WTC11 (cell line): Measurements from ENCODE around the gene ZCCHC14. TPM values are rescaled to one million over a fixed set of nuclear protein-coding genes. Genes with fewer than 3 reads are reported as not detected.

Source experiments
- ATAC-seq: fragments of 200-7000 bp; cut with Tn5 transposase; 2 replicates; pipeline ENCODE4 v1.10.0; 2021; ENCODE audit warnings: mild to moderate bottlenecking, moderate library complexity
- CTCF ChIA-PET: fragments of 300-600 bp; sonication (Branson Sonifier 250); formaldehyde crosslinking; loops from one replicate; lab custom pipeline; 2021; ENCODE audit warnings: antibody characterized with exemption; lab: Charles Lee
- POLR2A ChIA-PET: fragments of 350-600 bp; sonication (Branson Sonifier 250); formaldehyde crosslinking; loops from one replicate; lab custom pipeline; 2021; ENCODE audit warnings: antibody characterized with exemption; lab: Charles Lee
- DNase-seq: peaks from one replicate; pipeline ENCODE4 v3.0.0; 2021; ENCODE audit warnings: low spot score
- H3K27ac Mint-ChIP-seq: 2 replicates; pipeline ENCODE4 v1.8.0; 2021; ENCODE audit warnings: mixed read lengths
- H3K27me3 Mint-ChIP-seq: 2 replicates; pipeline ENCODE4 v1.8.0; 2021; ENCODE audit warnings: low read depth, mild to moderate bottlenecking, moderate library complexity, mixed read lengths
- H3K36me3 Mint-ChIP-seq: 2 replicates; pipeline ENCODE4 v1.8.0; 2021; ENCODE audit warnings: mixed read lengths
- H3K4me1 Mint-ChIP-seq: 2 replicates; pipeline ENCODE4 v1.8.0; 2022; ENCODE audit warnings: mixed read lengths
- H3K4me3 Mint-ChIP-seq: 2 replicates; pipeline ENCODE4 v1.8.0; 2021; ENCODE audit warnings: mild to moderate bottlenecking, moderate library complexity, mixed read lengths
- H3K9me3 Mint-ChIP-seq: 2 replicates; pipeline ENCODE4 v1.8.0; 2021; ENCODE audit warnings: mixed read lengths
- CBFB ChIP-seq: sonication (generic); formaldehyde crosslinking; IDR thresholded peaks from 2 replicates; pipeline ENCODE4 v1.8.1; 2022; ENCODE audit warnings: mild to moderate bottlenecking, low read depth, missing genetic modification reagents
- CREB1 ChIP-seq: sonication (generic); formaldehyde crosslinking; IDR thresholded peaks from 2 replicates; pipeline ENCODE4 v1.8.0; 2023; ENCODE audit warnings: mild to moderate bottlenecking, missing genetic modification reagents
- EMX1 ChIP-seq: fragments of 250-450 bp; sonication (Bioruptor Pico); IDR thresholded peaks from 2 replicates; pipeline ENCODE4 v1.8.0; 2021; ENCODE audit warnings: mild to moderate bottlenecking
- ETV6 ChIP-seq: sonication (generic); formaldehyde crosslinking; IDR thresholded peaks from 2 replicates; pipeline ENCODE4 v1.8.1; 2022; ENCODE audit warnings: mild to moderate bottlenecking, missing genetic modification reagents
- HMGXB4 ChIP-seq: sonication (generic); formaldehyde crosslinking; IDR thresholded peaks from 2 replicates; pipeline ENCODE4 v1.8.1; 2023; ENCODE audit warnings: mild to moderate bottlenecking, moderate library complexity, missing genetic modification reagents
- IRF1 ChIP-seq: sonication (generic); formaldehyde crosslinking; IDR thresholded peaks from 2 replicates; pipeline ENCODE4 v1.8.0; 2023; ENCODE audit warnings: missing genetic modification reagents
- MYBL2 ChIP-seq: sonication (generic); formaldehyde crosslinking; IDR thresholded peaks from 2 replicates; pipeline ENCODE4 v1.8.1; 2023; ENCODE audit warnings: mild to moderate bottlenecking, moderate library complexity, missing genetic modification reagents
- NFYB ChIP-seq: sonication (generic); formaldehyde crosslinking; conservative IDR thresholded peaks from 2 replicates; pipeline ENCODE4 v1.8.0; 2022; ENCODE audit warnings: low read depth, missing genetic modification reagents
- NR1H2 ChIP-seq: sonication (generic); formaldehyde crosslinking; IDR thresholded peaks from 2 replicates; pipeline ENCODE4 v1.9.0; 2021; ENCODE audit warnings: mild to moderate bottlenecking, moderate library complexity, missing genetic modification reagents
- SOX15 ChIP-seq: fragments of 250-450 bp; sonication (Bioruptor Pico); IDR thresholded peaks from 2 replicates; pipeline ENCODE4 v1.9.0; 2021; ENCODE audit warnings: mild to moderate bottlenecking
- TEAD1 ChIP-seq: sonication (generic); formaldehyde crosslinking; IDR thresholded peaks from 2 replicates; pipeline ENCODE4 v1.8.0; 2022; ENCODE audit warnings: mild to moderate bottlenecking, missing genetic modification reagents
- ZBTB21 ChIP-seq: sonication (generic); formaldehyde crosslinking; IDR thresholded peaks from 2 replicates; pipeline ENCODE4 v1.8.1; 2023; ENCODE audit warnings: mild to moderate bottlenecking, missing genetic modification reagents, borderline replicate concordance
- ZNF138 ChIP-seq: sonication (generic); formaldehyde crosslinking; conservative IDR thresholded peaks from 2 replicates; pipeline ENCODE4 v1.8.1; 2022; ENCODE audit warnings: mild to moderate bottlenecking, moderate library complexity, missing genetic modification reagents
- ZNF232 ChIP-seq: sonication (generic); formaldehyde crosslinking; IDR thresholded peaks from 2 replicates; pipeline ENCODE4 v1.8.0; 2022; ENCODE audit warnings: mild to moderate bottlenecking, missing genetic modification reagents
- total RNA-seq: library from RNA; stranded (reverse); gene quantifications from 3 replicates; pipeline ENCODE4 v1.2.3, GENCODE V29; 2021
- TF ChIP-seq, protein P1 (sequence below): sonication (generic); formaldehyde crosslinking; IDR thresholded peaks from 2 replicates; pipeline ENCODE4 v1.8.0; 2023; ENCODE audit warnings: missing genetic modification reagents, mild to moderate bottlenecking, borderline replicate concordance
- TF ChIP-seq, protein P2 (sequence below): sonication (generic); formaldehyde crosslinking; IDR thresholded peaks from 2 replicates; pipeline ENCODE4 v1.8.1; 2023; ENCODE audit warnings: mild to moderate bottlenecking, missing genetic modification reagents, moderate library complexity
- TF ChIP-seq, protein P3 (sequence below): sonication (generic); formaldehyde crosslinking; IDR thresholded peaks from 2 replicates; pipeline ENCODE4 v1.8.1; 2022; ENCODE audit warnings: mild to moderate bottlenecking, missing genetic modification reagents, moderate library complexity, borderline replicate concordance
- TF ChIP-seq, protein P4 (sequence below): fragments of 250-450 bp; sonication (Bioruptor Pico); IDR thresholded peaks from 2 replicates; pipeline ENCODE4 v1.8.0; 2021; ENCODE audit warnings: mild to moderate bottlenecking

ZCCHC14 gene
- total RNA-seq, 1 experiment from 2014 or later = 33.8 TPM

DNA sequence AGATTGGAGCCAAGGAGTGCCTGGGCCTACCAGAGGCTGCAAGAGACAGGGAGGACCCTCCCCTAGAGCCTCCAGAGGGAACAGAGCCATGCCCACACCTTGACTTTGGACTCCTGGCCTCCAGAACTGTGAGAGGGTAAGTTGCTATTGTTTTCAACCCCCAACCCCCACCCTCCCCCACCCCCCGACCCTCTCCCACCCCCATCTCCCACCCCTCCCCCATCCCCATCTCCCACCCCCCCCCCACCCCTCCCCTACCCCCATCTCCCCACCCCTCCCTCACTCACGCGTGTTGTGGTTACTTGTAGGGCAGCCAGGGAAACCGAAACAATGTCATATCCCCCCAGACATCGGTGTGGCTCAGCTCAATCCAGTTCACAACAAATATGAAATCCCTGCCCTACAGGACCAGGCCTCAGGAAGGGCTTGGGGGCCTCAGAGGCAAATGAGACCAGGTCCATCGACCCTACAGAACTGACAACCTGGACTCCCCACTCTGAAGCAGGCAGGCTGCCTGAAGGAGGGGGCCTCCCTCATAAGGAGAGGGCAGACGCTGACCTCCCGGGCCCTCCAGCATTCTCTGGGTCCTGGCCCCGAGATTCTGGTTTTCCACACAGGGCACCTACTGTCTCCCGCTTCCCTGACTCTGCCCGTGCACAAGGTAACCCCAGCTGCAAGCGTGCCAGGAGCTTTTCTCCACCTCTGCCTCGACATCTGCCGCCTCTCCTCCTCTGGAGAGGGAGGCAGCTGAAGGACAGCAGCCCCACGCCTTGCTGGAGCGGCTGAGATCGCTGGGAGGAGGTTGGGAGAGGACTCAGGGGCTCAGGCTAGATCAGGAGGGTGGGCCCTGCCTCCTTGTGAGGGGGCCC is 3.0 kb upstream of the ZCCHC14 start:
- no peaks in the 10 kb centered on the region for H3K27me3 Mint-ChIP-seq
- H3K36me3 Mint-ChIP-seq = no peaks in the 10 kb centered on the region
- CTCF ChIA-PET = interaction anchor here (1.9 kb wide), 1 partner anchor 34 kb away, joined by 4 read pairs; no protein-coding TSS in a partner anchor
- H3K4me3 Mint-ChIP-seq = no peak overlapping the region
- TF ChIP-seq IRF1 (CRISPR knock-in tag) (no peak), NFYB (CRISPR knock-in tag) (no peak), NR1H2 (no peak), ETV6 (CRISPR knock-in tag) (no peak), CREB1 (CRISPR knock-in tag) (no peak), MYBL2 (CRISPR knock-in tag) (no peak), CBFB (no peak), ZNF138 (CRISPR knock-in tag) (no peak)
- TF ChIP-seq, protein P1, sequence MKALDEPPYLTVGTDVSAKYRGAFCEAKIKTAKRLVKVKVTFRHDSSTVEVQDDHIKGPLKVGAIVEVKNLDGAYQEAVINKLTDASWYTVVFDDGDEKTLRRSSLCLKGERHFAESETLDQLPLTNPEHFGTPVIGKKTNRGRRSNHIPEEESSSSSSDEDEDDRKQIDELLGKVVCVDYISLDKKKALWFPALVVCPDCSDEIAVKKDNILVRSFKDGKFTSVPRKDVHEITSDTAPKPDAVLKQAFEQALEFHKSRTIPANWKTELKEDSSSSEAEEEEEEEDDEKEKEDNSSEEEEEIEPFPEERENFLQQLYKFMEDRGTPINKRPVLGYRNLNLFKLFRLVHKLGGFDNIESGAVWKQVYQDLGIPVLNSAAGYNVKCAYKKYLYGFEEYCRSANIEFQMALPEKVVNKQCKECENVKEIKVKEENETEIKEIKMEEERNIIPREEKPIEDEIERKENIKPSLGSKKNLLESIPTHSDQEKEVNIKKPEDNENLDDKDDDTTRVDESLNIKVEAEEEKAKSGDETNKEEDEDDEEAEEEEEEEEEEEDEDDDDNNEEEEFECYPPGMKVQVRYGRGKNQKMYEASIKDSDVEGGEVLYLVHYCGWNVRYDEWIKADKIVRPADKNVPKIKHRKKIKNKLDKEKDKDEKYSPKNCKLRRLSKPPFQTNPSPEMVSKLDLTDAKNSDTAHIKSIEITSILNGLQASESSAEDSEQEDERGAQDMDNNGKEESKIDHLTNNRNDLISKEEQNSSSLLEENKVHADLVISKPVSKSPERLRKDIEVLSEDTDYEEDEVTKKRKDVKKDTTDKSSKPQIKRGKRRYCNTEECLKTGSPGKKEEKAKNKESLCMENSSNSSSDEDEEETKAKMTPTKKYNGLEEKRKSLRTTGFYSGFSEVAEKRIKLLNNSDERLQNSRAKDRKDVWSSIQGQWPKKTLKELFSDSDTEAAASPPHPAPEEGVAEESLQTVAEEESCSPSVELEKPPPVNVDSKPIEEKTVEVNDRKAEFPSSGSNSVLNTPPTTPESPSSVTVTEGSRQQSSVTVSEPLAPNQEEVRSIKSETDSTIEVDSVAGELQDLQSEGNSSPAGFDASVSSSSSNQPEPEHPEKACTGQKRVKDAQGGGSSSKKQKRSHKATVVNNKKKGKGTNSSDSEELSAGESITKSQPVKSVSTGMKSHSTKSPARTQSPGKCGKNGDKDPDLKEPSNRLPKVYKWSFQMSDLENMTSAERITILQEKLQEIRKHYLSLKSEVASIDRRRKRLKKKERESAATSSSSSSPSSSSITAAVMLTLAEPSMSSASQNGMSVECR (CRISPR knock-in tag) = no peak
- TF ChIP-seq, protein P2, sequence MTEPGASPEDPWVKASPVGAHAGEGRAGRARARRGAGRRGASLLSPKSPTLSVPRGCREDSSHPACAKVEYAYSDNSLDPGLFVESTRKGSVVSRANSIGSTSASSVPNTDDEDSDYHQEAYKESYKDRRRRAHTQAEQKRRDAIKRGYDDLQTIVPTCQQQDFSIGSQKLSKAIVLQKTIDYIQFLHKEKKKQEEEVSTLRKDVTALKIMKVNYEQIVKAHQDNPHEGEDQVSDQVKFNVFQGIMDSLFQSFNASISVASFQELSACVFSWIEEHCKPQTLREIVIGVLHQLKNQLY = no peak
- TF ChIP-seq, all 79 proteins: peak for 0
- POLR2A ChIA-PET = no interaction called here
- no peak overlapping the region for H3K27ac Mint-ChIP-seq
- H3K4me1 Mint-ChIP-seq = peaks cover 14% of the 10 kb centered on the region
- ATAC-seq (no peak), DNase-seq (no peak)
- no peaks in the 10 kb centered on the region for H3K9me3 Mint-ChIP-seq

DNA sequence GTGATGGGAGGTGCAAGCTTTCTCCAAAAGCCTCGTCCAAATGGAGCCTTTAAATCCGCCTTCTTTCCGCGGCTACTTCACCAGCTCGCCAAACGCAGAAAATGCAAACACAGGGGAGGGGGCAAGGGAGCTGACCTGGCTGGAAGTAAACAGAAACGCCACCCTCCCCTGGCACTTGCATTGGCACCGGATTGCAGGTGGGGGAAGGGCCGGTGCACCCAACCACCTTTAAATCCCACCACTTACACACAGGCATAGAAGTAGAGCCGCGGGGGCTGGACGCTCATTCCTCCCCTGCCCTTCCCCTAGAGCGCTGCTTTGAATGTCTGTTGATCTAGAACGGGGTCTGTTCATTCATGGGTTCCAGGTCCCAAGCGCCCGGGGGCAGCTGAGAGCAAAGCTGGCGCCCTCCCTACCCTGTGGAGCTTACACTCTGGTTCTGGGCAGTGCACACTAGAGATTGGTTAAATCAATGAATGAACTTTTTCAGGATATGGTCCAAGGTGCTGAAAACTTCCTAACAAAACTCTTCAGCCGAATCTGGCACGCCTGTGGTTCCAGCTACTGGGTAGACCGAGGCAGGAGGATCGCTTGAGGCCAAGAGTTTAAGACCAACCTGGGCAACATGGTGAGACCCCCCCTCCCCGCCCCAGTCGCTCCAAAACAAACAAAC is 920 bp upstream of the ZCCHC14 start:
- peaks cover 35% of the 10 kb centered on the region for H3K4me1 Mint-ChIP-seq
- H3K27ac Mint-ChIP-seq = no peak overlapping the region
- ATAC-seq (no peak), DNase-seq (no peak)
- no peaks in the 10 kb centered on the region for H3K36me3 Mint-ChIP-seq
- CTCF ChIA-PET = interaction anchor here (1.0 kb wide), 1 partner anchor 77 kb away, joined by 3 read pairs; no protein-coding TSS in a partner anchor
- H3K4me3 Mint-ChIP-seq = peak overlapping the region; percentile 81
- no peaks in the 10 kb centered on the region for H3K27me3 Mint-ChIP-seq
- H3K9me3 Mint-ChIP-seq = no peaks in the 10 kb centered on the region
- POLR2A ChIA-PET = no interaction called here
- TF ChIP-seq ZBTB21 = no peak
- TF ChIP-seq, protein P3, sequence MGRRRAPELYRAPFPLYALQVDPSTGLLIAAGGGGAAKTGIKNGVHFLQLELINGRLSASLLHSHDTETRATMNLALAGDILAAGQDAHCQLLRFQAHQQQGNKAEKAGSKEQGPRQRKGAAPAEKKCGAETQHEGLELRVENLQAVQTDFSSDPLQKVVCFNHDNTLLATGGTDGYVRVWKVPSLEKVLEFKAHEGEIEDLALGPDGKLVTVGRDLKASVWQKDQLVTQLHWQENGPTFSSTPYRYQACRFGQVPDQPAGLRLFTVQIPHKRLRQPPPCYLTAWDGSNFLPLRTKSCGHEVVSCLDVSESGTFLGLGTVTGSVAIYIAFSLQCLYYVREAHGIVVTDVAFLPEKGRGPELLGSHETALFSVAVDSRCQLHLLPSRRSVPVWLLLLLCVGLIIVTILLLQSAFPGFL (CRISPR knock-in tag) = no peak
- no peak for TF ChIP-seq ETV6 (CRISPR knock-in tag)
- TF ChIP-seq, protein P4, sequence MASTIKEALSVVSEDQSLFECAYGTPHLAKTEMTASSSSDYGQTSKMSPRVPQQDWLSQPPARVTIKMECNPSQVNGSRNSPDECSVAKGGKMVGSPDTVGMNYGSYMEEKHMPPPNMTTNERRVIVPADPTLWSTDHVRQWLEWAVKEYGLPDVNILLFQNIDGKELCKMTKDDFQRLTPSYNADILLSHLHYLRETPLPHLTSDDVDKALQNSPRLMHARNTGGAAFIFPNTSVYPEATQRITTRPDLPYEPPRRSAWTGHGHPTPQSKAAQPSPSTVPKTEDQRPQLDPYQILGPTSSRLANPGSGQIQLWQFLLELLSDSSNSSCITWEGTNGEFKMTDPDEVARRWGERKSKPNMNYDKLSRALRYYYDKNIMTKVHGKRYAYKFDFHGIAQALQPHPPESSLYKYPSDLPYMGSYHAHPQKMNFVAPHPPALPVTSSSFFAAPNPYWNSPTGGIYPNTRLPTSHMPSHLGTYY (CRISPR knock-in tag) = no peak
- no peak for TF ChIP-seq HMGXB4
- TF ChIP-seq TEAD1 = no peak
- no peak for TF ChIP-seq EMX1
- TF ChIP-seq ZNF232 (CRISPR knock-in tag) = no peak
- no peak for TF ChIP-seq SOX15 (CRISPR knock-in tag)
- no peak for TF ChIP-seq IRF1 (CRISPR knock-in tag)
